Activated CD4-positive, alpha-beta T cell treated with anti-CD3 and anti-CD28 coated beads, Interleukin-2, amount 10 ng/mL, durations not matched to agents 24 days and 14 days (primary cell): ENCODE results near the gene MAGI2. TPM values are rescaled to one million over a fixed set of nuclear protein-coding genes. Genes with fewer than 3 reads are reported as not detected.
"Not testable (repeated sequence)": the region's sequence is repeated elsewhere in the genome, so short reads cannot be mapped to it uniquely, and the experiment has no call there.

Experiments
- DNase-seq: peaks from one replicate; pipeline ENCODE4 v3.0.0; 2022
- H3K27ac Mint-ChIP-seq: one replicate; pipeline ENCODE4 v1.8.0; 2022; ENCODE audit warnings: mild to moderate bottlenecking, mixed read lengths
- H3K27me3 Mint-ChIP-seq: one replicate; pipeline ENCODE4 v1.8.0; 2022; ENCODE audit warnings: mixed read lengths
- H3K36me3 Mint-ChIP-seq: one replicate; pipeline ENCODE4 v1.8.0; 2022; ENCODE audit warnings: low read depth, mild to moderate bottlenecking, mixed read lengths
- H3K4me1 Mint-ChIP-seq: one replicate; pipeline ENCODE4 v1.8.0; 2021; ENCODE audit warnings: mixed read lengths
- H3K4me3 Mint-ChIP-seq: one replicate; pipeline ENCODE4 v1.8.0; 2022; ENCODE audit warnings: mild to moderate bottlenecking, moderate library complexity, mixed read lengths
- H3K9me3 Mint-ChIP-seq: one replicate; pipeline ENCODE4 v1.8.0; 2021; ENCODE audit warnings: mixed read lengths
- intact Hi-C: fragments of 100-400 bp; cut with micrococcal nuclease; formaldehyde crosslinking; loops from one replicate; pipeline ENCODE4 v1.15.1; 2023
- total RNA-seq: library from RNA; stranded (reverse); gene quantifications from 2 replicates; pipeline ENCODE4 v1.2.3, GENCODE V29; 2022

The MAGI2 gene
- total RNA-seq, 1 donor from 2014 or later: 0.12 TPM

DNA sequence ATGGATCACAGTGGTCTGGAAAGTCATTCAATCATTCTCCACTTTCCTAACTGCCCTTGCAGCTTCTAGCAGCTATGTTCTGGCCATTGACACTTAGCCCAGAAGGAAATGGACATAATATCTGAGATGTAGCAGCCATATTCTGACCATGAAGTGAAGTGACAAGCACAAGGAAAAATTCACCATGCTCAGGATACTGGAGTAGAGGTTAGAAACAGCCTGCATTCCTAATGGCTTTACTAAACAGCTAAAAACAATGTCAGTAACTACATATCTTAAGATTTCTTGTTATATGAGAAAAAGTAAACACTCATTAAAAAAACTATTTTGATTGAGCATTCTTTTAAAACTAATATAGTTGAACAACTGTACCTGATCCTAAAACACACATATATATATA is 443.8 kb downstream of the MAGI2 start:
- H3K27me3 Mint-ChIP-seq: no peaks in the 10 kb centered on the region
- no peaks in the 10 kb centered on the region for H3K36me3 Mint-ChIP-seq
- H3K27ac Mint-ChIP-seq: no peak overlapping the region
- intact Hi-C loops: no loop called here
- H3K4me1 Mint-ChIP-seq: no peaks in the 10 kb centered on the region
- H3K9me3 Mint-ChIP-seq: no peaks in the 10 kb centered on the region
- no peak overlapping the region for H3K4me3 Mint-ChIP-seq
- DNase-seq: no peak

GRCh38 chr7:79008786-79009185 is 444.7 kb downstream of the MAGI2 start:
- Mint-ChIP-seq H3K36me3 (no peaks in the 10 kb centered on the region), H3K27me3 (no peaks in the 10 kb centered on the region), H3K9me3 (no peaks in the 10 kb centered on the region), H3K4me3 (no peak overlapping the region), H3K4me1 (no peaks in the 10 kb centered on the region), H3K27ac (no peak overlapping the region)
- DNase-seq: no peak
- intact Hi-C loops: no loop called here

DNA sequence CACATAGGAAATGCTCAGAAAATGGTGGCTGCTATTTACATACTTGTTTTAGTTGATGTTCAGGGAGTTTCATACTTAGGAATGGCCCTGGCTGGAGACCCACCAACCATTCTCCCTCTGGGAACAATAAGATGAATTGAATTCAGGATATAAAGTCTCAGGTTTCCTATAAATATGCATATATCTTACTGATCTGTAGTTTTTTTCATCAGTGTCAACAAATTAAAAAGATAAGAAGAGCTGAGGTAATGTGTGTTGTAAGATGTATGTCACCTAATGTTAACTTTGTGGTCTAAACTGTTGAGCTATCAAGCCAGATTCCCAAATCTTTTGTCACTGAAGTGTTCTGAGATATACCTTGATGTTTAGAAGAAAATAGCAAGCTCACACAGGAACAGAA is 457.5 kb downstream of the MAGI2 start:
- no peak for DNase-seq
- H3K4me1 Mint-ChIP-seq: peaks cover 3% of the 10 kb centered on the region
- no peak overlapping the region for H3K27ac Mint-ChIP-seq
- H3K9me3 Mint-ChIP-seq: no peaks in the 10 kb centered on the region
- H3K36me3 Mint-ChIP-seq: no peaks in the 10 kb centered on the region
- no peak overlapping the region for H3K4me3 Mint-ChIP-seq
- no peaks in the 10 kb centered on the region for H3K27me3 Mint-ChIP-seq
- intact Hi-C loops: no loop called here

- DNase-seq: no peak
- Mint-ChIP-seq H3K4me1 (peaks cover 3% of the 10 kb centered on the region), H3K27ac (no peak overlapping the region), H3K36me3 (no peaks in the 10 kb centered on the region), H3K4me3 (no peak overlapping the region), H3K27me3 (no peaks in the 10 kb centered on the region), H3K9me3 (no peaks in the 10 kb centered on the region)
- intact Hi-C loops: no loop called here
Observed at GRCh38 chr7:78993341-78993740, 460.1 kb downstream of the MAGI2 start.

DNA sequence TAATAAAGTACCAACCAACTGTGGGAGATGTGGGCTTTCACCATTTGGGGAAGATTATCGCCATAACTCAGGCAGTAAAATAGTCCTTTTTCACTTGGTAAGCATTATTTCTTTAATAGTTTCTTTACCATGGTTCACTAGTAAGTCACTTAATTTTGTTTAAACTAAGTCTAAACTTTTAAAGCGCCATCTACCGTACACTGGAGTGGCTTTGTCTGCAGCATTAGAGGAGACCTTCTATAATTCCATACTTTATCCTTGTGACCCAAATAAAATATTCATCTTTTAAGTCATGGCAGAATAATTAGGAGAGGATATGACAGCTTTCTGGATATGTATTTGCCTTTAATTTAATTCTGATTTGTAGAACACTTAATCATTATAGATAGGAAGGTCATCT is 468.0 kb downstream of the MAGI2 start:
- intact Hi-C loops: no loop called here
- no peaks in the 10 kb centered on the region for H3K4me1 Mint-ChIP-seq
- DNase-seq: no peak
- H3K4me3 Mint-ChIP-seq: no peak overlapping the region
- no peaks in the 10 kb centered on the region for H3K9me3 Mint-ChIP-seq
- no peak overlapping the region for H3K27ac Mint-ChIP-seq
- no peaks in the 10 kb centered on the region for H3K36me3 Mint-ChIP-seq
- H3K27me3 Mint-ChIP-seq: no peaks in the 10 kb centered on the region

DNA sequence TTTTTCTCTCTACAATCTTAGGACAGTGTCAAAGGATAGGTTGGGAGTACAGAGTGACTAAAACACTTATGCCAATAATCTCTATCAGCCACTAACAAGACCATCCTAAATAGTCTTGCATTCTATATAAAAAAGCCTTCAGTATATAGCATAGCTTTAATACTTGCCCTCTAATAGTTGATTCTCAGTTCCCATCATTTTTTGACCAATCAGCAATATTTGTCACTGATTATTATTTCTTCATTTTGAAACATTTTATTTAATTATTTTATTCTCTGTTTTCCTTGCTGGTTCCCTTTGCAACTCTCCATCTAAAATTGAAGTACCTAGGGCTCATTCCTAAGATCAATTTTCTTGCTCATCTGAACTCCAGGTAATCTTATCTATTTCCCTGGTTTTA is 470.0 kb downstream of the MAGI2 start:
- Mint-ChIP-seq H3K9me3 (no peaks in the 10 kb centered on the region), H3K4me3 (no peak overlapping the region), H3K27ac (no peak overlapping the region), H3K36me3 (no peaks in the 10 kb centered on the region), H3K27me3 (no peaks in the 10 kb centered on the region), H3K4me1 (no peaks in the 10 kb centered on the region)
- intact Hi-C loops: no loop called here
- DNase-seq: no peak

GRCh38 chr7:78970440-78970916 is 483.0 kb downstream of the MAGI2 start:
- Mint-ChIP-seq H3K36me3 (no peaks in the 10 kb centered on the region), H3K27ac (no peak overlapping the region), H3K27me3 (no peaks in the 10 kb centered on the region), H3K9me3 (no peaks in the 10 kb centered on the region), H3K4me1 (no peaks in the 10 kb centered on the region), H3K4me3 (no peak overlapping the region)
- no peak for DNase-seq
- intact Hi-C loops: no loop called here

- Mint-ChIP-seq H3K27ac (no peak overlapping the region), H3K4me3 (no peak overlapping the region), H3K27me3 (no peaks in the 10 kb centered on the region), H3K4me1 (no peaks in the 10 kb centered on the region), H3K9me3 (no peaks in the 10 kb centered on the region), H3K36me3 (no peaks in the 10 kb centered on the region)
- no peak for DNase-seq
- intact Hi-C loops: no loop called here
Observed at GRCh38 chr7:78968951-78969350, 484.5 kb downstream of the MAGI2 start.

DNA sequence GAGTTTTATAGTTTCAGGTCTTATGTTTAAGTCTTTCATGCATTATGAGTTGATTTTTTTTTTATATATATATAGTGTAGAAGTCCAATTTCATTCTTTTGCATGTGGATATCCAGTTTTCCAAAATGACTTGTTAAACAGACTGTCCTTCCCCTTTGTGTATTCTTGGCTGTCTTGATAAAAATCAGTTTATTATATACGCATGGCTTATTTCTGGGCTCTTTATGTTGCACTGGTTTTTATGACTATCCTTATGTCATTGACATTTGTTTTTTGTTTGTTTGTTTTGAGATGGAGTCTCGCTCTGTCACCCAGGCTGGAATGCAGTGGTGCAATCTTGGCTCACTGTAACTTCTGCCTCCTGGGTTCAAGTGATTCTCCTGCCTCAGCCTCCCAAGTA is 485.9 kb downstream of the MAGI2 start:
- not testable (repeated sequence) for H3K36me3 Mint-ChIP-seq

GRCh38 chr7:78967046-78967445 is 486.4 kb downstream of the MAGI2 start:
- Mint-ChIP-seq H3K27me3 (no peaks in the 10 kb centered on the region), H3K36me3 (no peaks in the 10 kb centered on the region), H3K27ac (no peak overlapping the region), H3K4me1 (no peaks in the 10 kb centered on the region), H3K9me3 (no peaks in the 10 kb centered on the region), H3K4me3 (no peak overlapping the region)
- intact Hi-C loops: no loop called here
- no peak for DNase-seq

More for the DNA sequence above, 485.9 kb downstream of the MAGI2 start:
- DNase-seq, H3K27ac Mint-ChIP-seq, H3K4me3 Mint-ChIP-seq, H3K9me3 Mint-ChIP-seq, H3K4me1 Mint-ChIP-seq, H3K27me3 Mint-ChIP-seq, intact Hi-C loops: not testable (repeated sequence)

DNA sequence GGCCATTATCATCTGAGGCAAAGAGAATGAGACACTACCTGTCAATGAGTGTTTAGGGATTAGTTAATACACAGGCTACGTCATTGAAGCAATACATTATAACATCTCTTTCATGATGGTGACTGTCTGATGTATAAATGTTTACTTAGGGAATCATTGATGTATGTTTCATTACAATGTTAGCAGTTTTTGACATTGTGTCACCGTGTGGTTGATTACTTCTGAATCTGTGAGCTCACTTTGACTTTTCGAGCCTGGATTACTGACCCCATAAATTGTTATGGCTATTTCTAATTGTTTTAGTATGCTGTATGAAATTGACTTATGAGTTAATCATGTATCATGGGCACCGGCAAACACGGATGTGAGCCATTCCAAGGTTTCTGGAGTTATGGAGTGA is 494.0 kb downstream of the MAGI2 start:
- H3K27me3 Mint-ChIP-seq: no peaks in the 10 kb centered on the region
- no peaks in the 10 kb centered on the region for H3K36me3 Mint-ChIP-seq
- no peak overlapping the region for H3K27ac Mint-ChIP-seq
- no peaks in the 10 kb centered on the region for H3K9me3 Mint-ChIP-seq
- H3K4me3 Mint-ChIP-seq: no peak overlapping the region
- H3K4me1 Mint-ChIP-seq: no peaks in the 10 kb centered on the region
- intact Hi-C loops: no loop called here
- DNase-seq: no peak

- H3K27me3 Mint-ChIP-seq: no peaks in the 10 kb centered on the region
- H3K4me3 Mint-ChIP-seq: no peak overlapping the region
- DNase-seq: no peak
- H3K27ac Mint-ChIP-seq: no peak overlapping the region
- no peaks in the 10 kb centered on the region for H3K36me3 Mint-ChIP-seq
- no peaks in the 10 kb centered on the region for H3K9me3 Mint-ChIP-seq
- H3K4me1 Mint-ChIP-seq: no peaks in the 10 kb centered on the region
- intact Hi-C loops: no loop called here
Observed at GRCh38 chr7:78955329-78955728, 498.1 kb downstream of the MAGI2 start.

DNA sequence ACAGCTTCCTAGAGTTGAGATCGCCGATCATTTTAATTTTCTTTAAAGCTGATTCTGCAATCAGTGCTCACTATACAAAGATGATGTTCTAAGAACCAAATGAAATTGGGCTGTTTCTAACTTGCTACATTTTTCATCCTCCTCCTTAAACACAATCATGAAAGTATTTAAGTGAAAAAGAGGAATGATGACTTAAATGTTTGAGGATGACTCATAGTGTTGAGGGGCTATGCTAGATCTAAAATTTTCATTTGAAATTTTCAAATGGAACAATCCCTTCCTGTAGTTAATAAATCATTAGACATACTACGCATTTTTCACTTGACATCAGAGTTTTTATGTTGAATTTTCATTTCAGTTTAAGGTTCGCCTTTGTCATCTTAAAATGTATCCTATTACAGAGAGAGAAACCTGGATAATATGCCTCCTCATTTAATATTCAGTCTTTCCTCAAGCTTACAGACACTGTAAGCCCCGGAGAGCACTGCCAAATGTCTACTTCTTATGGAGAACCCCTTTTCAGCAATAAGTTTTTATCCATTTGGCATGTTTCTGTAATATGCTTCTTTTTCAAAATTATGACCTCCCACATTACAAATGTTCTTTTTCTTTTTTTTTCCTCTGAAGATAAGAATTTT is 499.6 kb downstream of the MAGI2 start:
- H3K4me1 Mint-ChIP-seq: no peaks in the 10 kb centered on the region
- no peak for DNase-seq
- no peaks in the 10 kb centered on the region for H3K9me3 Mint-ChIP-seq
- H3K27ac Mint-ChIP-seq: no peak overlapping the region
- no peaks in the 10 kb centered on the region for H3K36me3 Mint-ChIP-seq
- H3K27me3 Mint-ChIP-seq: no peaks in the 10 kb centered on the region
- intact Hi-C loops: no loop called here
- no peak overlapping the region for H3K4me3 Mint-ChIP-seq

DNA sequence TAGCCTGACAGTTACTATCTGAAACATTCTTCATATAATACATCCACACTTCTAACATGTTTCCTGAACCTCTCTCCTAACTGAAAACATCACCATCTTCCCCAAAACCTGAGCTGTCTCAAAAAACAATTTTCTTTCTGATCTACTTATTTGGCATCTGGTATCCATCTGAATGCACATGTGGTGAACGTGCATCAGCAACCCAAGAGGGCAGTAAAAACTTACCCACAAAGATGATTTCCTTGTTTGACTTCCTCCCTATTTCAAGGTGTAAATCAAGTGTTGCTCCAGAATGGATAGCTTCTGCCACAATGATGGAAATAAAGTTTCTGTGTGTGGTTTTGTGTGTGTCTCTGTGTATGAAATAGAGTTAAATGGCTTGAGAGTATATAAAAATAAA is 500.4 kb downstream of the MAGI2 start:
- Mint-ChIP-seq H3K27me3 (no peaks in the 10 kb centered on the region), H3K9me3 (no peaks in the 10 kb centered on the region), H3K4me1 (no peaks in the 10 kb centered on the region)

DNA sequence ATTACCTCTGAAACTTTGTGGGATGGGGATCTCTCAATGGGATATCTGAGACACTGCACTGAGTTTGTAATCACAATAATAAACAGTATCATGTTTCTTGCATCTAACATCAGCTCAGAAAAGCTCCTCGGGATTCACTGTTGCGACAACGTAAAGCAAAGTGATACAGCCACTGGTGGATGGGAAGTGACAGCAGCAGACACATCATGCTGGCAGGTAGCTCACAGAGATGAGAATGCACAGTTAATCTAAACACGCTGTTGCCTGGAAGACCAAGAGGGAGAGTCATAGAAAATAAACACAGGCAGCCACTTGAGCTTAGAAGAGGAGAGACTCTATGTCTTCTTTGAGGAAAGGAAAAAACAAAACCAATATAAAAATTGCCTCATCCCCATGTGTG is 513.8 kb downstream of the MAGI2 start:
- no peak overlapping the region for H3K27ac Mint-ChIP-seq
- no peaks in the 10 kb centered on the region for H3K27me3 Mint-ChIP-seq
- no peaks in the 10 kb centered on the region for H3K36me3 Mint-ChIP-seq
- no peak for DNase-seq
- H3K4me1 Mint-ChIP-seq: no peaks in the 10 kb centered on the region
- H3K9me3 Mint-ChIP-seq: no peaks in the 10 kb centered on the region
- intact Hi-C loops: no loop called here
- H3K4me3 Mint-ChIP-seq: no peak overlapping the region

More for the DNA sequence above, 500.4 kb downstream of the MAGI2 start:
- no peak overlapping the region for H3K27ac Mint-ChIP-seq
- H3K4me3 Mint-ChIP-seq: no peak overlapping the region
- no peaks in the 10 kb centered on the region for H3K36me3 Mint-ChIP-seq
- no peak for DNase-seq
- intact Hi-C loops: no loop called here
